Endodermal cell (in vitro differentiated cells): ENCODE results near the gene SMG7. TPM values are rescaled to one million over a fixed set of nuclear protein-coding genes. Genes with fewer than 3 reads are reported as not detected.
A peak's percentile ranks its signal among the peaks of the same experiment; 100 is the strongest.

Source experiments
- DNase-seq: peaks from one replicate; pipeline ENCODE4 v3.0.0-alpha.2; 2017
- H3K27ac ChIP-seq: 2 replicates; pipeline ENCODE4 v1.5.1; 2013; ENCODE audit warnings: mild to moderate bottlenecking, low read depth, low read length, moderate library complexity
- H3K27me3 ChIP-seq: 2 replicates; pipeline ENCODE4 v1.6.1; 2013; ENCODE audit warnings: mild to moderate bottlenecking, low read length, moderate library complexity; ENCODE audit not compliant: insufficient read depth, control insufficient read depth, poor library complexity, severe bottlenecking
- H3K36me3 ChIP-seq: 2 replicates; pipeline ENCODE4 v1.7.0; 2013; ENCODE audit warnings: mild to moderate bottlenecking, low read length, moderate library complexity; ENCODE audit not compliant: control insufficient read depth, insufficient read depth
- H3K4me1 ChIP-seq: one replicate; pipeline ENCODE4 v1.7.0; 2013; ENCODE audit warnings: low read length; ENCODE audit not compliant: control insufficient read depth, insufficient read depth
- H3K4me3 ChIP-seq: 2 replicates; pipeline ENCODE4 v1.5.1; 2013; ENCODE audit warnings: mild to moderate bottlenecking, low read length, moderate library complexity
- H3K9ac ChIP-seq: 2 replicates; pipeline ENCODE4 v1.6.1; 2013; ENCODE audit warnings: mild to moderate bottlenecking, low read length, moderate library complexity; ENCODE audit not compliant: poor library complexity, severe bottlenecking; ENCODE audit errors: extremely low read depth
- H3K9me3 ChIP-seq: 2 replicates; pipeline ENCODE4 v1.6.1; 2013; ENCODE audit warnings: mild to moderate bottlenecking, low read length, moderate library complexity; ENCODE audit not compliant: control insufficient read depth
- H3K27ac Mint-ChIP-seq: 2 replicates; pipeline ENCODE4 v1.8.0; 2020; ENCODE audit warnings: mixed read lengths
- H3K27me3 Mint-ChIP-seq: 2 replicates; pipeline ENCODE4 v1.8.0; 2021; ENCODE audit warnings: mild to moderate bottlenecking, mixed read lengths; ENCODE audit not compliant: insufficient read depth
- H3K36me3 Mint-ChIP-seq: 2 replicates; pipeline ENCODE4 v1.8.0; 2020; ENCODE audit warnings: low read depth, mixed read lengths
- H3K4me1 Mint-ChIP-seq: 2 replicates; pipeline ENCODE4 v1.8.0; 2020; ENCODE audit warnings: mixed read lengths
- H3K4me3 Mint-ChIP-seq: 2 replicates; pipeline ENCODE4 v1.8.0; 2020; ENCODE audit warnings: mild to moderate bottlenecking, moderate library complexity, mixed read lengths
- H3K9me3 Mint-ChIP-seq: 2 replicates; pipeline ENCODE4 v1.8.0; 2020; ENCODE audit warnings: mild to moderate bottlenecking, mixed read lengths
- CTCF ChIP-seq: fragments of 200-600 bp; sonication (generic); conservative IDR thresholded peaks from 2 replicates; pipeline ENCODE4 v1.5.0; 2021; ENCODE audit warnings: antibody characterized with exemption, mild to moderate bottlenecking
- WGBS, 2 experiments: methylation state at CpG; one replicate each; pipeline versions ENCODE4 v1.1.5 to v1.1.7; 2013; ENCODE audit warnings: missing lambda C conversion rate in 2 of 2, mixed read lengths in 1 of 2; ENCODE audit not compliant: insufficient coverage in 1 of 2, insufficient read length in 1 of 2; 5-methylcytosine and 5-hydroxymethylcytosine counted together
- total RNA-seq, 2 donors: library from RNA; stranded (reverse); fragmentation: NEBNext Ultra II Directional in 1 of 2; extraction: Animal tissue kit (Norgen Biotek cat#: 25700) in 1 of 2; gene quantifications; 2 replicates in 1 of 2; 3 replicates in 1 of 2; pipeline ENCODE4 v1.2.1, GENCODE V29; 2021

The SMG7 gene
- total RNA-seq, 2 donors from 2014 or later: 60.5 to 75.9 TPM

GRCh38 chr1:183457449-183457848 lies 14.8 kb upstream of the SMG7 start:
- 95 to 100% methylated on average over 2 to 3 of the region's 3 CpGs for WGBS, 2 experiments
- no peaks in the 10 kb centered on the region for H3K9me3 ChIP-seq
- H3K27ac ChIP-seq: no peak overlapping the region
- no peak overlapping the region for H3K4me3 Mint-ChIP-seq
- H3K9ac ChIP-seq: no peak overlapping the region
- no peaks in the 10 kb centered on the region for H3K27me3 Mint-ChIP-seq
- no peaks in the 10 kb centered on the region for H3K4me1 Mint-ChIP-seq
- no peaks in the 10 kb centered on the region for H3K36me3 Mint-ChIP-seq
- no peak for DNase-seq
- H3K9me3 Mint-ChIP-seq: no peaks in the 10 kb centered on the region
- no peaks in the 10 kb centered on the region for H3K27me3 ChIP-seq
- no peaks in the 10 kb centered on the region for H3K4me1 ChIP-seq
- no peak for TF ChIP-seq CTCF
- H3K36me3 ChIP-seq: no peaks in the 10 kb centered on the region
- H3K27ac Mint-ChIP-seq: no peak overlapping the region
- no peak overlapping the region for H3K4me3 ChIP-seq

GRCh38 chr1:183460596-183460995 lies 11.7 kb upstream of the SMG7 start:
- Mint-ChIP-seq H3K27ac (peak overlapping the region; percentile 17), H3K36me3 (no peaks in the 10 kb centered on the region), H3K4me1 (peaks cover 2% of the 10 kb centered on the region), H3K4me3 (no peak overlapping the region), H3K27me3 (no peaks in the 10 kb centered on the region), H3K9me3 (no peaks in the 10 kb centered on the region)
- Histone ChIP-seq H3K9ac (no peak overlapping the region), H3K27ac (no peak overlapping the region), H3K36me3 (no peaks in the 10 kb centered on the region), H3K27me3 (no peaks in the 10 kb centered on the region), H3K4me3 (no peak overlapping the region), H3K9me3 (no peaks in the 10 kb centered on the region), H3K4me1 (no peaks in the 10 kb centered on the region)
- no peak for DNase-seq
- no peak for TF ChIP-seq CTCF
- 90 to 100% methylated on average over 1 to 2 of the region's 2 CpGs for WGBS, 2 experiments

- Histone ChIP-seq H3K27ac (no peak overlapping the region), H3K36me3 (no peaks in the 10 kb centered on the region), H3K4me1 (no peaks in the 10 kb centered on the region), H3K4me3 (no peak overlapping the region), H3K27me3 (no peaks in the 10 kb centered on the region), H3K9me3 (no peaks in the 10 kb centered on the region), H3K9ac (no peak overlapping the region)
- TF ChIP-seq CTCF: no peak
- WGBS, 2 experiments: 100% methylated on average over 1 of the region's 1 CpG; no CpG with 5 or more reads in 1 of the 2 experiments
- peaks cover 2% of the 10 kb centered on the region for H3K4me1 Mint-ChIP-seq
- peak; percentile 53 for DNase-seq
- H3K9me3 Mint-ChIP-seq: no peaks in the 10 kb centered on the region
- H3K36me3 Mint-ChIP-seq: no peaks in the 10 kb centered on the region
- peak overlapping the region; percentile 20 for H3K27ac Mint-ChIP-seq
- no peak overlapping the region for H3K4me3 Mint-ChIP-seq
- no peaks in the 10 kb centered on the region for H3K27me3 Mint-ChIP-seq
Observed at GRCh38 chr1:183461350-183461749, 10.9 kb upstream of the SMG7 start.
